ENCODE results near the gene ELMO1. TPM values are rescaled to one million over a fixed set of nuclear protein-coding genes. Genes with fewer than 3 reads are reported as not detected.

The ELMO1 gene
- total and polyA plus RNA-seq, 4 donors = 6.7 to 51.5 (median 14.8) TPM

DNA sequence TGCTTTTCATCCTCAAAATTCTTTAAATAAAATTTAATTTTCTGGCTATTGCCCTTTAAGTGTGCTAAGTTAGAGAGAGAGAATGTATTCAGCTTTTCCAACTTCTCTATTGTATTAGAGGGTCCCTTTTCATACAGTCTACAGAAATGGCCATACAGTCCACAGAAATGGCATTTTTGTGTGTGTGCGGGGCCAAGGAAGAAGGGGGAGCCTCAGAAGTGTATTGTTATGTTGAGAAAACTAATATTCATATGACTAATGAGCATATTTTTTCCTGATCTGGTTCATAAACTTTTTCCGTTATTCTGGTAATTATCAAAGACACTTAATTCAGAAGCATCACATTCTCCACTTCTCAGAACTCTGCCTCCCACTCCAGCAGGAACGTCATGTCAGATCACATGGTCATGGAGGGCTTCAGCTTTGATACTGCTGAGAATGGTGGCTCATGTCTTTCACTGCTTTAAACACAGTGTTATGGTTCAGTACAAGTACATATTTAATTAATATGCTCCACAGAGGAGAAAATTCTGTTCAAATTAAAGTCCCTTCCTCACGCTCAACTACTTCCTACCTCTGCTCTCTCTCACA, 37.1 kb downstream of the ELMO1 start:
- no peak for DNase-seq (ENCODE audit: low spot score)
- WGBS = 87% methylated on average over 4 of the region's 4 CpGs
- Histone ChIP-seq H3K36me3 (ENCODE audit: control insufficient read depth in 4 of 4, insufficient read depth in 3 of 4, low read depth in 1 of 4, low read length in 3 of 4) (no peaks in the 10 kb centered on the region), H3K27me3 (ENCODE audit: control insufficient read depth in 4 of 4, insufficient read depth in 4 of 4, low read length in 3 of 4) (no peaks in the 10 kb centered on the region), H3K9me3 (ENCODE audit: control insufficient read depth in 4 of 4, low read length in 3 of 4) (no peaks in the 10 kb centered on the region), H3K4me1 (ENCODE audit: control insufficient read depth in 4 of 4, insufficient read depth in 4 of 4, low read length in 3 of 4) (peaks cover 5 to 65% (median 41%) of the 10 kb centered on the region in 4 donors), H3K4me3 (ENCODE audit: low read depth in 1 of 3, low read length in 3 of 3) (no peak overlapping the region), H3K27ac (ENCODE audit: low read depth in 1 of 2, low read length in 2 of 2) (no peak overlapping the region), H3K9ac (ENCODE audit: low read depth in 1 of 2, low read length in 2 of 2) (no peak overlapping the region)
- TF ChIP-seq YY1 (IDR thresholded peaks at IDR 0.05) = no peak
- TF ChIP-seq, protein P1, sequence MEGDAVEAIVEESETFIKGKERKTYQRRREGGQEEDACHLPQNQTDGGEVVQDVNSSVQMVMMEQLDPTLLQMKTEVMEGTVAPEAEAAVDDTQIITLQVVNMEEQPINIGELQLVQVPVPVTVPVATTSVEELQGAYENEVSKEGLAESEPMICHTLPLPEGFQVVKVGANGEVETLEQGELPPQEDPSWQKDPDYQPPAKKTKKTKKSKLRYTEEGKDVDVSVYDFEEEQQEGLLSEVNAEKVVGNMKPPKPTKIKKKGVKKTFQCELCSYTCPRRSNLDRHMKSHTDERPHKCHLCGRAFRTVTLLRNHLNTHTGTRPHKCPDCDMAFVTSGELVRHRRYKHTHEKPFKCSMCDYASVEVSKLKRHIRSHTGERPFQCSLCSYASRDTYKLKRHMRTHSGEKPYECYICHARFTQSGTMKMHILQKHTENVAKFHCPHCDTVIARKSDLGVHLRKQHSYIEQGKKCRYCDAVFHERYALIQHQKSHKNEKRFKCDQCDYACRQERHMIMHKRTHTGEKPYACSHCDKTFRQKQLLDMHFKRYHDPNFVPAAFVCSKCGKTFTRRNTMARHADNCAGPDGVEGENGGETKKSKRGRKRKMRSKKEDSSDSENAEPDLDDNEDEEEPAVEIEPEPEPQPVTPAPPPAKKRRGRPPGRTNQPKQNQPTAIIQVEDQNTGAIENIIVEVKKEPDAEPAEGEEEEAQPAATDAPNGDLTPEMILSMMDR (IDR thresholded peaks at IDR 0.05; ENCODE audit: low read depth, low read length, missing input control) = no peak
- TF ChIP-seq HNF4G (IDR thresholded peaks at IDR 0.05) = no peak
- no peak for TF ChIP-seq HNF4A (conservative IDR thresholded peaks at IDR 0.05)
- TF ChIP-seq EGR1 (IDR thresholded peaks at IDR 0.05; ENCODE audit: low read depth in 2 of 2) = no peak
- no peak for TF ChIP-seq FOXA2 (IDR thresholded peaks at IDR 0.05)
- TF ChIP-seq JUND (IDR thresholded peaks at IDR 0.05) = no peak
- TF ChIP-seq RXRA (IDR thresholded peaks at IDR 0.05) = no peak
- TF ChIP-seq, protein P2, sequence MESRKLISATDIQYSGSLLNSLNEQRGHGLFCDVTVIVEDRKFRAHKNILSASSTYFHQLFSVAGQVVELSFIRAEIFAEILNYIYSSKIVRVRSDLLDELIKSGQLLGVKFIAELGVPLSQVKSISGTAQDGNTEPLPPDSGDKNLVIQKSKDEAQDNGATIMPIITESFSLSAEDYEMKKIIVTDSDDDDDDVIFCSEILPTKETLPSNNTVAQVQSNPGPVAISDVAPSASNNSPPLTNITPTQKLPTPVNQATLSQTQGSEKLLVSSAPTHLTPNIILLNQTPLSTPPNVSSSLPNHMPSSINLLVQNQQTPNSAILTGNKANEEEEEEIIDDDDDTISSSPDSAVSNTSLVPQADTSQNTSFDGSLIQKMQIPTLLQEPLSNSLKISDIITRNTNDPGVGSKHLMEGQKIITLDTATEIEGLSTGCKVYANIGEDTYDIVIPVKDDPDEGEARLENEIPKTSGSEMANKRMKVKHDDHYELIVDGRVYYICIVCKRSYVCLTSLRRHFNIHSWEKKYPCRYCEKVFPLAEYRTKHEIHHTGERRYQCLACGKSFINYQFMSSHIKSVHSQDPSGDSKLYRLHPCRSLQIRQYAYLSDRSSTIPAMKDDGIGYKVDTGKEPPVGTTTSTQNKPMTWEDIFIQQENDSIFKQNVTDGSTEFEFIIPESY (IDR thresholded peaks at IDR 0.05) = no peak
- no peak for TF ChIP-seq SP1 (IDR thresholded peaks at IDR 0.05)
- TF ChIP-seq TAF1 (conservative IDR thresholded peaks at IDR 0.05) = no peak

DNA sequence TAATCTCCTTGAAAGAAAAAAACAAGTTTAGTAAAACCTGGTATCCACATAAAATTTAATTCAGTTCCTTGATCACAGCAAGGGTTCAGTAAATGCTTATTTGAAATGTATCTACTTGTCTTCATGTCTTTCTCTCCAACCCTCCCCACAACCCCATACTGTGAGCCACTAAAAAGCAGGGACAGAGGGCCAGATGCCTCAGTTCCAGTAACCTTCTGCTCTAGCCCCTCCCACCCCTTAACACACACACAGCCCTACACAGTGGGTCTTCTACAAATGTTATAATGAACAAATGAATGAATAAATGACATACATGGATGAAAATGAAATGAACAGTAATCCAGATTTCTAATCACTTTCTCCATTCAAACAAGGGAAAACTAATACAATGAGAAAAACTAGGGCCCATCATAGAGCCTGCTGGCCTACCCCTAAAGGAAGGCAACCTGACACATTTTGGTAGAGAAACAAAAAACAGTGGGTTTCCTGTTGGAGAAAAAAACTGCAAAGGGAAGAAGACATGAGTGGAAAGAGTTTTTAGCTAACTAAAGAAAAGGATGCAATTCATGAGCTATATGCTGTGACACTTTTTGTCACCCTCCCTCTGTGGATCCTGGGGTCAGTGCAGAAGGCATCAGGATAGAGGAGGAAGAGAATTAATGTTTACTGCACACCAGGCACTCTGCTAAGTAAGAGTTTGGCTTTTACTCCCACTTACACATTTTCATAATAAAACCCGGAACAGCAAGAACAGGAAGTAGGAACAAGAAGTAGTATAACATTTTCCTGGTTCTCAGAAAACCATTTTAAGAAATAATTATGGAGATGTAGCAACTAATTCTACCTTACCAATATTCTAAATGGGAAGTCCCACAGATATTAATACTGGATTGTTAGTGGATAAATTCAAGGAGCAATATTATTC, 38.1 kb downstream of the ELMO1 start:
- Histone ChIP-seq H3K27ac (ENCODE audit: low read depth in 1 of 2, low read length in 2 of 2) (peak overlapping the region; percentile 18 to 57), H3K9ac (ENCODE audit: low read depth in 1 of 2, low read length in 2 of 2) (no peak overlapping the region), H3K4me3 (ENCODE audit: low read depth in 1 of 3, low read length in 3 of 3) (no peak overlapping the region), H3K4me1 (ENCODE audit: control insufficient read depth in 4 of 4, insufficient read depth in 4 of 4, low read length in 3 of 4) (peaks cover 5 to 63% (median 38%) of the 10 kb centered on the region in 4 donors), H3K36me3 (ENCODE audit: control insufficient read depth in 4 of 4, insufficient read depth in 3 of 4, low read depth in 1 of 4, low read length in 3 of 4) (no peaks in the 10 kb centered on the region), H3K9me3 (ENCODE audit: control insufficient read depth in 4 of 4, low read length in 3 of 4) (no peaks in the 10 kb centered on the region), H3K27me3 (ENCODE audit: control insufficient read depth in 4 of 4, insufficient read depth in 4 of 4, low read length in 3 of 4) (no peaks in the 10 kb centered on the region)
- WGBS = 50% methylated on average over 1 of the region's 1 CpG
- no peak for DNase-seq (ENCODE audit: low spot score)
- TF ChIP-seq EGR1 (IDR thresholded peaks at IDR 0.05; ENCODE audit: low read depth in 2 of 2) (no peak), SP1 (IDR thresholded peaks at IDR 0.05) (no peak), RAD21 (IDR thresholded peaks at IDR 0.05) (no peak), GABPA (IDR thresholded peaks at IDR 0.05 in 1 of 2, conservative IDR thresholded peaks at IDR 0.05 in 1 of 2) (no peak), HNF4A (conservative IDR thresholded peaks at IDR 0.05) (no peak), HNF4G (IDR thresholded peaks at IDR 0.05) (no peak)
- TF ChIP-seq, protein P3, sequence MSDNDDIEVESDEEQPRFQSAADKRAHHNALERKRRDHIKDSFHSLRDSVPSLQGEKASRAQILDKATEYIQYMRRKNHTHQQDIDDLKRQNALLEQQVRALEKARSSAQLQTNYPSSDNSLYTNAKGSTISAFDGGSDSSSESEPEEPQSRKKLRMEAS (IDR thresholded peaks at IDR 0.05) = peak; percentile 20

All from liver (tissue), 9 donors.